ENCODE results near the gene KRT78. TPM values are rescaled to one million over a fixed set of nuclear protein-coding genes. Genes with fewer than 3 reads are reported as not detected.

The KRT78 gene
- polyA plus RNA-seq, 2 of the 4 experiments (the other 2 are of a cell fraction) = 0.09 to 0.12 TPM

GRCh38 chr12:52788876-52789636, 59.7 kb downstream of the KRT78 start:
- DNase-seq (ENCODE audit: low read depth in 1 of 2, low spot score in 1 of 2) (no peak), FAIRE-seq (no peak), ATAC-seq (no peak)
- ChIA-PET CTCF (interaction anchor here (0.7 to 1.7 kb wide), 5 partner anchors 8 to 461 kb away, joined by 3 to 4 read pairs (median 3); no protein-coding TSS in a partner anchor), POLR2A (no interaction called here)
- WGBS (ENCODE audit: missing lambda C conversion rate) = 90% methylated on average over 11 of the region's 11 CpGs
- H3K27ac ChIP-seq = no peak overlapping the region
- no peak overlapping the region for H3K4me2 ChIP-seq
- H3K9me3 ChIP-seq = no peaks in the 10 kb centered on the region
- H3K4me1 ChIP-seq = no peaks in the 10 kb centered on the region
- no peak for TF ChIP-seq POLR2AphosphoS2 (conservative IDR thresholded peaks at IDR 0.05; ENCODE audit: low read length)
- no peak overlapping the region for H3K4me3 ChIP-seq

DNA sequence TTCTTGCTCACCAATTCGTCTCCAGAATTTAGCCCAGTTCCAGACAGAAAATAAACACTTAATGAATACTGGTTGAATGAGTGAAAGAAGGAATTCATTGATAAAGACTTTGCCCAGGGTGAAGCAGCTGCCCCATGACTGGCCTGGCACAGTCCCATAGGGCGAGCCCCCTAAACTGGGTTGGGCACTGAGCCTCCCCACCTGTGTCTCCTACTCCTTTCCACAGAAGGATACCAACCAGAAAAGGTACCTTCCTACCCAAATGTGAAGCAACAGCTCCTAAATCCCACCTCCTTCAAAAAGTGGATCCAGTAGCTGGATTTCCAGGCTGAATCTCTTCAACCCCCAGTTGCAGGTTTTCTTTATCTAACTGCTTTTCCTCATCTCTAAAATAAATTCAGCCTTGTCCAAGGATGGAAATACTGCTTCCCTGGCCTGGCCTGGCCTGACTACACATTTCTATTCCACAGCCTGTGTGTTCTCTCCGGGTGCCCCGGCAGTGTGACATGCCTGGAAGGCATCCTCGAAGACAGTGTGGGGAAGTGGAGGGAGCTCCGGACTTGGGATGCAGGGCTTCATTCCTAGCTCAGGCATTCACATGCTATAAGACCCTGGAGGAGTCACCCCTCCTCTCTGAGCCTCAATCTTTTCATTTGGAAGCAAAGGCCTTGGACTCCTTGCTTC, 60.5 kb downstream of the KRT78 start:
- Histone ChIP-seq H3K4me1 (no peaks in the 10 kb centered on the region), H3K4me3 (no peak overlapping the region), H3K4me2 (no peak overlapping the region), H3K9me3 (no peaks in the 10 kb centered on the region), H3K27ac (no peak overlapping the region; a peak in 1 of 6 replicates)
- FAIRE-seq (no peak), ATAC-seq (no peak), DNase-seq (ENCODE audit: low read depth in 1 of 2, low spot score in 1 of 2) (no peak)
- TF ChIP-seq ESRRA (IDR thresholded peaks at IDR 0.05; ENCODE audit: borderline replicate concordance, low read length) = no peak
- TF ChIP-seq TFCP2L1 (CRISPR knock-in tag; IDR thresholded peaks at IDR 0.05) = no peak
- TF ChIP-seq CEBPB (IDR thresholded peaks at IDR 0.05) = no peak
- TF ChIP-seq ZFP36 (IDR thresholded peaks at IDR 0.05; ENCODE audit: borderline replicate concordance, partially characterized antibody) = no peak
- TF ChIP-seq, protein P1, sequence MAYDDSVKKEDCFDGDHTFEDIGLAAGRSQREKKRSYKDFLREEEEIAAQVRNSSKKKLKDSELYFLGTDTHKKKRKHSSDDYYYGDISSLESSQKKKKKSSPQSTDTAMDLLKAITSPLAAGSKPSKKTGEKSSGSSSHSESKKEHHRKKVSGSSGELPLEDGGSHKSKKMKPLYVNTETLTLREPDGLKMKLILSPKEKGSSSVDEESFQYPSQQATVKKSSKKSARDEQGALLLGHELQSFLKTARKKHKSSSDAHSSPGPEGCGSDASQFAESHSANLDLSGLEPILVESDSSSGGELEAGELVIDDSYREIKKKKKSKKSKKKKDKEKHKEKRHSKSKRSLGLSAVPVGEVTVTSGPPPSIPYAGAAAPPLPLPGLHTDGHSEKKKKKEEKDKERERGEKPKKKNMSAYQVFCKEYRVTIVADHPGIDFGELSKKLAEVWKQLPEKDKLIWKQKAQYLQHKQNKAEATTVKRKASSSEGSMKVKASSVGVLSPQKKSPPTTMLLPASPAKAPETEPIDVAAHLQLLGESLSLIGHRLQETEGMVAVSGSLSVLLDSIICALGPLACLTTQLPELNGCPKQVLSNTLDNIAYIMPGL (CRISPR knock-in tag; IDR thresholded peaks at IDR 0.05; ENCODE audit: borderline replicate concordance) = no peak
- TF ChIP-seq HOXB13 (CRISPR knock-in tag; IDR thresholded peaks at IDR 0.05; ENCODE audit: low read depth) = no peak
- no peak for TF ChIP-seq HES2 (IDR thresholded peaks at IDR 0.05)
- TF ChIP-seq CHD4 (IDR thresholded peaks at IDR 0.05; ENCODE audit: borderline replicate concordance) = no peak
- TF ChIP-seq REST (IDR thresholded peaks at IDR 0.05) = no peak
- TF ChIP-seq NR3C1 (IDR thresholded peaks at IDR 0.05) = no peak
- TF ChIP-seq ZSCAN20 (CRISPR knock-in tag; IDR thresholded peaks at IDR 0.05) = no peak
- no peak for TF ChIP-seq ZC3H11A (IDR thresholded peaks at IDR 0.05)
- TF ChIP-seq RARB (CRISPR knock-in tag; IDR thresholded peaks at IDR 0.05) = no peak
- no peak for TF ChIP-seq CBX8 (IDR thresholded peaks at IDR 0.05)
- no peak for TF ChIP-seq HOXB5 (CRISPR knock-in tag; IDR thresholded peaks at IDR 0.05)
- POLR2A ChIA-PET = no interaction called here
- CTCF ChIA-PET = interaction anchor here (0.7 to 1.7 kb wide), 5 partner anchors 8 to 461 kb away, joined by 3 to 5 read pairs (median 3); no protein-coding TSS in a partner anchor
- 84% methylated on average over 6 of the region's 6 CpGs for WGBS (ENCODE audit: missing lambda C conversion rate)

Other genes with a start within 250 kb of the KRT78 start
- gene KRT72, start 247.5 kb downstream of the KRT78 start, polyA plus RNA-seq (2011; rRNA removed) = not detected in 2 replicates
- gene KRT72, start 247.5 kb downstream of the KRT78 start, polyA plus RNA-seq (2017; fragmentation: RNase III; extraction: RNeasy Plus Mini Kit Qiagen cat#74134 plus additional on column Dnase treatment) = not detected in 3 replicates
- gene KRT73, start 230.4 kb downstream of the KRT78 start, polyA plus RNA-seq (2011; rRNA removed) = not detected in 2 replicates
- not detected in 3 replicates for gene KRT73, start 230.4 kb downstream of the KRT78 start, polyA plus RNA-seq (2017; fragmentation: RNase III; extraction: RNeasy Plus Mini Kit Qiagen cat#74134 plus additional on column Dnase treatment)
- 0.09 TPM in 1 of 2 replicates, not detected in the other for gene KRT2, start 196.8 kb downstream of the KRT78 start, polyA plus RNA-seq (2011; rRNA removed)
- gene KRT2, start 196.8 kb downstream of the KRT78 start, polyA plus RNA-seq (2017; fragmentation: RNase III; extraction: RNeasy Plus Mini Kit Qiagen cat#74134 plus additional on column Dnase treatment) = 0.08 TPM in 1 of 3 replicates, not detected in the others
- not detected in 2 replicates for gene KRT1, start 168.6 kb downstream of the KRT78 start, polyA plus RNA-seq (2011; rRNA removed)
- gene KRT1, start 168.6 kb downstream of the KRT78 start, polyA plus RNA-seq (2017; fragmentation: RNase III; extraction: RNeasy Plus Mini Kit Qiagen cat#74134 plus additional on column Dnase treatment) = not detected in 3 replicates
- 0.03 TPM in 2 replicates for gene KRT77, start 145.5 kb downstream of the KRT78 start, polyA plus RNA-seq (2011; rRNA removed)
- not detected in 3 replicates for gene KRT77, start 145.5 kb downstream of the KRT78 start, polyA plus RNA-seq (2017; fragmentation: RNase III; extraction: RNeasy Plus Mini Kit Qiagen cat#74134 plus additional on column Dnase treatment)
- not detected in 2 replicates for gene KRT76, start 71.6 kb downstream of the KRT78 start, polyA plus RNA-seq (2011; rRNA removed)
- gene KRT76, start 71.6 kb downstream of the KRT78 start, polyA plus RNA-seq (2017; fragmentation: RNase III; extraction: RNeasy Plus Mini Kit Qiagen cat#74134 plus additional on column Dnase treatment) = not detected in 3 replicates
- 0.04 and 0.07 TPM in 2 replicates for gene KRT3, start 52.9 kb downstream of the KRT78 start, polyA plus RNA-seq (2011; rRNA removed)
- 0.06 to 0.07 TPM in 2 of 3 replicates, not detected in the other for gene KRT3, start 52.9 kb downstream of the KRT78 start, polyA plus RNA-seq (2017; fragmentation: RNase III; extraction: RNeasy Plus Mini Kit Qiagen cat#74134 plus additional on column Dnase treatment)
- gene KRT4, start 34.9 kb downstream of the KRT78 start, polyA plus RNA-seq (2011; rRNA removed) = 12.7 and 12.8 TPM in 2 replicates
- 2.1 to 3.2 TPM (median 2.8 TPM) in 3 replicates for gene KRT4, start 34.9 kb downstream of the KRT78 start, polyA plus RNA-seq (2017; fragmentation: RNase III; extraction: RNeasy Plus Mini Kit Qiagen cat#74134 plus additional on column Dnase treatment)
- gene KRT79, start 14.7 kb downstream of the KRT78 start, polyA plus RNA-seq (2011; rRNA removed) = 0.05 and 0.07 TPM in 2 replicates
- 0.08 TPM in 1 of 3 replicates, not detected in the others for gene KRT79, start 14.7 kb downstream of the KRT78 start, polyA plus RNA-seq (2017; fragmentation: RNase III; extraction: RNeasy Plus Mini Kit Qiagen cat#74134 plus additional on column Dnase treatment)
- gene KRT8, start 56.1 kb upstream of the KRT78 start, polyA plus RNA-seq (2011; rRNA removed) = 1,385 and 2,250 TPM in 2 replicates
- 3,173 to 3,781 TPM (median 3,633 TPM) in 3 replicates for gene KRT8, start 56.1 kb upstream of the KRT78 start, polyA plus RNA-seq (2017; fragmentation: RNase III; extraction: RNeasy Plus Mini Kit Qiagen cat#74134 plus additional on column Dnase treatment)
- gene KRT18, start 100.1 kb upstream of the KRT78 start, polyA plus RNA-seq (2011; rRNA removed) = 2,476 and 2,635 TPM in 2 replicates
- 2,534 to 2,941 TPM (median 2,752 TPM) in 3 replicates for gene KRT18, start 100.1 kb upstream of the KRT78 start, polyA plus RNA-seq (2017; fragmentation: RNase III; extraction: RNeasy Plus Mini Kit Qiagen cat#74134 plus additional on column Dnase treatment)
- gene EIF4B, start 157.5 kb upstream of the KRT78 start, polyA plus RNA-seq (2011; rRNA removed) = 577 and 650 TPM in 2 replicates
- gene EIF4B, start 157.5 kb upstream of the KRT78 start, polyA plus RNA-seq (2017; fragmentation: RNase III; extraction: RNeasy Plus Mini Kit Qiagen cat#74134 plus additional on column Dnase treatment) = 363 to 377 TPM (median 375 TPM) in 3 replicates
- 11.5 and 12.4 TPM in 2 replicates for gene TNS2, start 201.1 kb upstream of the KRT78 start, polyA plus RNA-seq (2011; rRNA removed)
- 13.5 to 15.8 TPM (median 15.3 TPM) in 3 replicates for gene TNS2, start 201.1 kb upstream of the KRT78 start, polyA plus RNA-seq (2017; fragmentation: RNase III; extraction: RNeasy Plus Mini Kit Qiagen cat#74134 plus additional on column Dnase treatment)
- gene SPRYD3, start 230.4 kb upstream of the KRT78 start, polyA plus RNA-seq (2011; rRNA removed) = 26.8 and 28.1 TPM in 2 replicates
- gene SPRYD3, start 230.4 kb upstream of the KRT78 start, polyA plus RNA-seq (2017; fragmentation: RNase III; extraction: RNeasy Plus Mini Kit Qiagen cat#74134 plus additional on column Dnase treatment) = 16.1 to 18.6 TPM (median 17.3 TPM) in 3 replicates
- gene IGFBP6, start 248.7 kb upstream of the KRT78 start, polyA plus RNA-seq (2011; rRNA removed) = 49.1 and 64.5 TPM in 2 replicates
- 128 to 155 TPM (median 128 TPM) in 3 replicates for gene IGFBP6, start 248.7 kb upstream of the KRT78 start, polyA plus RNA-seq (2017; fragmentation: RNase III; extraction: RNeasy Plus Mini Kit Qiagen cat#74134 plus additional on column Dnase treatment)

All from A549 (cell line).